OCI-M2 (cell line): ENCODE measurements around the gene HIC1.

Source experiments
- DNase-seq: peaks from one replicate; lab custom pipeline; 2025; ENCODE audit not compliant: unreplicated experiment; lab: John Stamatoyannopoulos, UW

The HIC1 gene

GRCh38 chr17:2071455-2072281, 16.8 kb downstream of the HIC1 start:
- no peak for DNase-seq

GRCh38 chr17:2074919-2075318, 20.0 kb downstream of the HIC1 start:
- DNase-seq, result no peak

DNA sequence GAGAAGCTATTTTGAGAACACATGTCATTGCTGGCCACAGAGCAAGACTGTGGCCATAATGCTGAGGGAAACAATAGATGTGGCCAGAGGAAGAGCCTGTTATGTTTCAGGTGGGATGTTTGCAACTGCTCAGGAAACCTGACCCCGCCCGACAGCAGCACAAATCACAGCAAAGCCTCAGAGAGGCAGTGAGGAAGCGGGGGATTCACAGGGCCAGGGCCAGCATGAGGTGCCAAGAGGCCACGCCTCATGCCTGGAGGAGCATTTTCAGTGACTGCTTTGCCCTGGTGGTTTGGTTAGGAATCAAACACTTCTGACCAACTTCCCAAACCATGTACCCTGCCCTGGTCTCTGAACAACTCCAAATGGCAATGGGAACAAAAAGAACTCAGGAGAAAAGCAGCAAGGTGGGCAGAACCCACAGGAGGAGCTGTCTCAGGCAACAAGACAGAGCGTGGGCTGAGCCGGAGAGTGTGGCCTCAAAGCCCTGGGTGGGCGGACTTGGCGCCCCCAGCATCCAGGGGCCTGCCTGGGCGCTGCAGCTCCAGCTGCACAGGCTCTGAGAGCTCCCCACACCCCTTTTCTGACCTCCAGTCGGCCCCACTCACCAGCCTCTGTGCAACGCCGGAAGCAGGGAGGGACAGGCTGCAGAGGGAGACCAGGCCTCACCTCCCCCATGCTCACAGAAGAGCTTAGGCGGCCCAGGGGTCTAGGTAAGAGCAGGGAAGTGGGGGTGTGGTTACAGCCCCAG, 20.6 kb downstream of the HIC1 start:
- DNase-seq, result no peak

- no peak for DNase-seq
Measured at GRCh38 chr17:2076087-2076984, 21.4 kb downstream of the HIC1 start.

DNA sequence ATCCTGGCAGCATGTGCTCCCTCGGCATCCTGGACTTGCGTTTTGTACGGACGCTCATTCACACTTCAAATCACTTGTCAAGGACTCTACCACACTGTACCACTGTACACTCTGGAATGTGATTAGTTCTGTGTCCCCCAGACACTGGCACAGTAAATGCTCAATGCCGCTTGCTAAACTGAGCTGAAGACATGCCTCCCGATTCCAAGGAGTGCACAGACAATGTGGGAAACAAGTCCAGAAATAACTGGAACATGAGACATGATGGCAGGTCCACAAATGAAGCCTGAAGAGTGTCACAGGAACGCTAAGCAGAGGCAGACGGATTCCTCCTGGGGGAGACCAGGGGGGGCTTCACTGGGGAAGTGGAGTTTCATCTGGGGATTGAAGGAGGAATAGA, 22.1 kb downstream of the HIC1 start:
- no peak for DNase-seq

- DNase-seq, result no peak
Measured at GRCh38 chr17:2081564-2081963, 26.7 kb downstream of the HIC1 start.

DNA sequence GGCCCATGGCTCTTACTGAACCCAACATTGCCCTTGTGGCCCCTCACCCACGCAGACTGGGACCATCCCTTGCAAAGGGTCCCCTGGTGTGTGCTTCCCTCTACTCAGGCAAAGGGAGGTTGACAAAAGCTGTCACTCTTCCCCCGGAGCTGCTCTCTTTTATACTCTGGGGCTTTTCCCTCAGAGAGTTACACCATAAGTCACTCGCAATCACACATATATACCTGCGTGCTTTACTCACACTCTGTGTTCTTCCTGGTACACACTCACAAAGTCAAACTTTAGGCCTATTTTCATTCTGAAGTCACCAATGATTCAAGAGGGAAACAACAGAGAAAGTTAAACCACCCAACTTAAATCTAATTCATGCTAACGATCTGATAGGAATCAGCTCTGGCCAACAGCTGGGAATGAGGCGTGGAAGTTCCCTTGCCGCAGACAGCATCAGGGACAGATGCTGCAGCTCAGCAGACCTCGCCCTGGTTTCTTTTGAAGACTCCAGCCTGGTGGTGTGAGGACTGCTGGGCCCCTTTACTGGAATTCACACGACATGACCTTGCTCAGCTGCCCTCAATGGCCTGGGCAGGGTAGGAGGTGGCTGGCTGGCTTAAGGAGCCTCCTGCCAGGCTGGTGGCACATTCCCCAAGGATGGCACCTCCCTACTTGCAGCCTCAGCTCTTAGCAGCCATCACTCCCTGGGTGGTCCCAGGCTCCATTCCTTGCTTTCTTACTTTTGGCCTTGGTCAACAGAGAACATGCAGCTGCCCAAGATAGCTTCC, 27.3 kb downstream of the HIC1 start:
- DNase-seq, result no peak

DNA sequence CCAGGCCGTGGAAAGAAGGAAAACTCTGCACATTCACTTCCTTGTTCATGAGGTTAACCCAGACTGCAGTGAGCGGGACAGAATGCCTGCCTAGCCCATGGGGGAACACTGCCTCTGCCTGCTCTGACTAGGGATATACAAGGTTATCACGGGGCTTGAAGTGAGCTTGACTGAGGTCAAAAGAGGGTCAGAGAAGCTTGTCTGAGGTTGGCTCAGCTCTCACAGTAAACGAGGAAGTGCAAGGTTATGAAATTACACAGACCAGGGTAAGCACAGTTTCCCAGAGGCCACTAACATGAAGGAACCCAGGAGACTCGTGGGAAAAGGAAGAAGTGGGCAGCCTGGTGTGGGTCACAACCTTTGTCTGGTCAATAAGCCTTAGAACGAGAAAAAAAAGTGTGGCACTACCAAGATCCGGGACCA, 28.7 kb downstream of the HIC1 start:
- DNase-seq, result no peak

- DNase-seq, result no peak
Measured at GRCh38 chr17:2084036-2084765, 29.3 kb downstream of the HIC1 start.

DNA sequence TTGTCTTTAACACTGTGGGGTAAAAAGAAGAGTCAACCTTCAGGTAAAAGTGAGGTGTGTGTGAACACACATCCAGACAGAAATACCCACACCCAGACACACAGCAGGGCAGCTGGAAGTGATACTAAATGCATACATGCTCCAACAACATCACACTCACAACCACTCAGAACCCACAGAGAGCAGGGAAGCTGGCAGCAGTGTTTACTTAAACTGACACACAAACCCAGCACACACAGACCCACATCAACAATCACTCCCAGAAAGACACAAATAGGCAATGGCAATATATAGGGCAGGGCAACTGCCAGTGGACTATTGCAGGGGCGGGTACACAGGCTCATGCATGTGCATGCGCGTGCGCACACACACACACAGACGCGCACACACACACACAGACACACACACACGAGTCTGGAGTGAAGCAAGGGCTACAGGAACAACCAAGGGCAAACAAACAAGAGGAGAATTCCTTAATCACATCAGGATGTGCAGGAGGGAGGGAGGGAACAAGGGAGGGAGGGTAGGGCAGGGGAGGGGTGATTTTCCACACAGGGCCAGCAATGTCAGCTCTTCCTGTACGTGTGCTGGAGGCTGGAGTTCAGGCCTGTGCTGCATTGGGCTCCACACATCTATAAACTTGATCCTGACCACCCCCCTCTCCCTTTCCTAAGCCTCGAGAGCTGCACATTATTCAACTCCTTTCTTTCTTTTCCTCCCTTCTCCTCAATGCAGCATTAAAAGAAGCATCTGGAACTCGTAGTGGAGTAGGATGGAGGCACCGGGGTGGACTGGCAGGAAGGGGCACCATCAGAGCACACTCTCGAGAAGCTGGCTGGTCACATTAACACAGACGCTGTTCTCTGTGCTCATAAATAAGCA, 30.1 kb downstream of the HIC1 start:
- DNase-seq, result no peak

- DNase-seq, result no peak
Measured at GRCh38 chr17:2085648-2085949, 30.7 kb downstream of the HIC1 start.

GRCh38 chr17:2086306-2086705, 31.4 kb downstream of the HIC1 start:
- no peak for DNase-seq

GRCh38 chr17:2087597-2088211, 32.8 kb downstream of the HIC1 start:
- no peak for DNase-seq

DNA sequence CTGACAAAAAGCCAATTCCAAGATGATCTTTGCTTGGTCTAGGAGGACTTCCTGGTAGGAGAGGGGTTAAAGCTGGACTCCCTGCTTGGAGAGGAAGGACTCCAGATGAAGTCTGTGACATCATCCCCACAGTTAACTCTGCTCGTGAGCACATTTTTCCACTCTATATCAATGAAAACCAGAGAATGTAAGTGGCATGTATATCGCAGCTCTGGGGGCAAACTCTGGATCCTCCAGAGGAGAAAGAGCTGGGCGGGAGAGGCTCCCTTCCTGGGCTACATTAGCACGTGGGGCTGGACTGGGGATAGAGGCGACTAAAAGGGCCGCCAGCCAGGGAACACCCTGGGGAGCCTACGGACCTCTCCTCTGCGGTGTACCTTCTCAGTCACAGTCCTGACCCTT, 34.1 kb downstream of the HIC1 start:
- no peak for DNase-seq

GRCh38 chr17:2090210-2090641, 35.3 kb downstream of the HIC1 start:
- no peak for DNase-seq

DNA sequence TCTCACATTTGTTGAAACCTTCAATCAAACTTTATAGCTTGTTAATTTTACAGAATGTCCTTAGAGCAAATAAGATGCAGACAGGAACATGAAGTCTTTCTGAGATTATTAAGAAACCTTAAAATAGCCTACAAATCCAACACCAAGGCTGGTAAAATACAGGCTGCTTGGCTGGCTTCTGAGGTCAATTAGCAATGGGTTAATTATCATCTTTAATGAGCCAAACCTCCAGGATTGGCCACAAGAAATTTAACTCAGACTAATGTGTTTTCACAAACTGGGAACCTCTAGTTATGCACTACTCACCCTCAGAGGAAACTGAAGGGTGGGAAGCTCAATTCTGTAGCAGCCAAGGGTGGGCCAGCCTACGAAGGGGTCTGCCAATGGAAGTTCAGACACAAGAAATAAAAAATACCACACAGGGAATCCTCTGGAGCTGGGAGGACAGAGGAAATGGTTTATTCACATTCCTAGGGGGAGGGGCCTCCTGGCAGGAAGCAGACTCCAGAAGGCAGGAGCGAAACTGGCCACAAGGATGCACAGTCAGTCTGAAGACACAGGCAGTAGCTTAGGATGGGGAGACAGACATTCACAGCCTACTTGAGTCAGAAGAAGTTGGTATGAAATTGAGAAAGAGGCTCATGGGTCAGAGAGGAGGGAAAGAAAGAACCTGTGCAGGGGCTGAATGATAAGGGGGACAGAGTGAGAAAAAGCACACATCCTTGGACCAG, 36.1 kb downstream of the HIC1 start:
- no peak for DNase-seq

DNA sequence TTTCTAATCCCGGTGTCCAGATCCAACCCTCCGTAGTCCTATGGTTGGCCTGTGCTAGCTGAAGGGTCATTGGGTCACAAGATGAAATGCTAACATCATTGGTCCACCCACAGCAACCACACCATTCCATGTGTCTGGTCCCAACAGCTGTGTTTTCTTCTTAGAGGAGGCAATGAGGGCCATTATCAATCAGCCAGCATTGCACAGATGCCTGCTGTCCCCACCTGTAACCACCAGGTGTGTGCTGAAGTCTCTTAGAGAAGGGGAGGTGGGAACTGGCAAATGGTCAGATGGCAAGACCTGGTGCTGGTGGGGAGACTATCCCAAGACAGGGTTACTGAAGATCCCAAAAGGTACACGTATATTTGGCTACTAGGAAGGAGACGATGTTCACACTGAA, 37.4 kb downstream of the HIC1 start:
- no peak for DNase-seq

GRCh38 chr17:2093349-2093748, 38.4 kb downstream of the HIC1 start:
- DNase-seq, result no peak
